Upper lobe of right lung (tissue), 1 donor: Measurements from ENCODE around the gene CCBE1. TPM values are rescaled to one million over a fixed set of nuclear protein-coding genes. Genes with fewer than 3 reads are reported as not detected.

Source experiments
- ATAC-seq: fragments of 200-7000 bp; cut with Tn5 transposase; one replicate; pipeline ENCODE4 v1.9.1; 2020; ENCODE audit warnings: mild to moderate bottlenecking, moderate library complexity
- DNase-seq: peaks from one replicate; pipeline ENCODE4 v3.0.0-alpha.2; 2020
- H3K27ac ChIP-seq: fragments of 200-600 bp; one replicate; pipeline ENCODE4 v1.8.0; 2022
- H3K27me3 ChIP-seq: fragments of 200-600 bp; one replicate; pipeline ENCODE4 v1.8.0; 2022; ENCODE audit warnings: mild to moderate bottlenecking
- H3K36me3 ChIP-seq: fragments of 200-600 bp; one replicate; pipeline ENCODE4 v1.8.0; 2022
- H3K4me1 ChIP-seq: fragments of 200-600 bp; one replicate; pipeline ENCODE4 v1.8.0; 2022
- H3K4me3 ChIP-seq: fragments of 200-600 bp; one replicate; pipeline ENCODE4 v1.8.0; 2022; ENCODE audit warnings: mild to moderate bottlenecking
- H3K9me3 ChIP-seq: fragments of 200-600 bp; one replicate; pipeline ENCODE4 v1.8.0; 2022
- intact Hi-C: fragments of 100-400 bp; cut with DNase I; formaldehyde crosslinking; loops from one replicate; pipeline ENCODE4 v1.11.0; 2022
- total RNA-seq: library from RNA; stranded (reverse); fragmentation: NEBNext Ultra II Directional; extraction: Animal tissue kit (Norgen Biotek cat#: 25700); gene quantifications from one replicate; pipeline ENCODE4 v1.2.1, GENCODE V29; 2021
- TF ChIP-seq, protein P1 (sequence below): fragments of 200-600 bp; IDR thresholded peaks from one replicate; pipeline ENCODE4 v1.8.0; 2022; ENCODE audit warnings: antibody characterized with exemption
- donor health status: DM: no; HTN: yes; CAD: no; lungs with severe emphysema.

Gene CCBE1
- total RNA-seq, 1 donor from 2014 or later, result 27.8 TPM

DNA sequence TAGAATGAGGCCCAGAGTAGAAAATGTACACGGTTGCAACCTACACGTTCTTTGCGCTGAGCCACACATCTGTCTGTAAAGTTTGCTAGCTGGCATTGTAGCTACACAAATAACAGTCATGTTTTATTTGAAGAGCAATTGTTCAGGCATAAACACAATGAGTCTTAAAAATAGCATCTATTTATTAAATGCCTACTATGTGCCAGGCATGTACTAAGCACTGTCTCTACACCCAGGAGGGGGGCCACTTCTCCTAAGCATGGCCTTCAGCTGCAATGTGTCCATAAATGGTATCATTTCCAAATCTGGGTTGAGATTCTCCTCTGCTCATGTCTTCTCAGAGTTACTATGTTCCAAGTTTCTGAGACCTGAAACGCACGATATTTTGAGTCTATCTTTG lies 182.1 kb downstream of the CCBE1 start:
- H3K9me3 ChIP-seq, result no peaks in the 10 kb centered on the region
- no peak overlapping the region for H3K27ac ChIP-seq
- H3K27me3 ChIP-seq, result no peaks in the 10 kb centered on the region
- no peak for DNase-seq
- ATAC-seq, result no peak
- H3K4me1 ChIP-seq, result peaks cover 46% of the 10 kb centered on the region
- TF ChIP-seq, protein P1, sequence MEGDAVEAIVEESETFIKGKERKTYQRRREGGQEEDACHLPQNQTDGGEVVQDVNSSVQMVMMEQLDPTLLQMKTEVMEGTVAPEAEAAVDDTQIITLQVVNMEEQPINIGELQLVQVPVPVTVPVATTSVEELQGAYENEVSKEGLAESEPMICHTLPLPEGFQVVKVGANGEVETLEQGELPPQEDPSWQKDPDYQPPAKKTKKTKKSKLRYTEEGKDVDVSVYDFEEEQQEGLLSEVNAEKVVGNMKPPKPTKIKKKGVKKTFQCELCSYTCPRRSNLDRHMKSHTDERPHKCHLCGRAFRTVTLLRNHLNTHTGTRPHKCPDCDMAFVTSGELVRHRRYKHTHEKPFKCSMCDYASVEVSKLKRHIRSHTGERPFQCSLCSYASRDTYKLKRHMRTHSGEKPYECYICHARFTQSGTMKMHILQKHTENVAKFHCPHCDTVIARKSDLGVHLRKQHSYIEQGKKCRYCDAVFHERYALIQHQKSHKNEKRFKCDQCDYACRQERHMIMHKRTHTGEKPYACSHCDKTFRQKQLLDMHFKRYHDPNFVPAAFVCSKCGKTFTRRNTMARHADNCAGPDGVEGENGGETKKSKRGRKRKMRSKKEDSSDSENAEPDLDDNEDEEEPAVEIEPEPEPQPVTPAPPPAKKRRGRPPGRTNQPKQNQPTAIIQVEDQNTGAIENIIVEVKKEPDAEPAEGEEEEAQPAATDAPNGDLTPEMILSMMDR, result no peak
- intact Hi-C loops, result no loop called here
- no peaks in the 10 kb centered on the region for H3K36me3 ChIP-seq
- H3K4me3 ChIP-seq, result no peak overlapping the region

DNA sequence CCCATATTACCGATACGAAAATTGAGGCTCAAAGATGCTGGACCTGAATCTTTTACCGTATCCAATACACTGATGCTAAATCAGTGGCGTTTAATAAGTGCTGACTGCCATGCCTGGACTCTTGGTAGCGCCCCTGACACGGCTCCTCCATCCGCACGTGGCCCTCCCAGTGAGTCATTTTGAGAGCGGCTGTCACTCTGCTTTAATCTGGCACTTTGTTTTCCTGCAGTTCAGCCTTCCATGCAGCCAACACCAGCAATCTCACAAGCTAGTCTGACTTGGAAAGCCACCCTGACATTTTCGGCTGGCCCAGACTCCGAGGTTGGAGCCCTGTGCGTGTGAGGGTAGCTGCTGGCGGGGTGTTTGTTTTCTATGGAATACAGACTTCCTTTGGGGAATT lies 183.0 kb downstream of the CCBE1 start:
- Histone ChIP-seq H3K4me3 (no peak overlapping the region), H3K27me3 (no peaks in the 10 kb centered on the region), H3K4me1 (peaks cover 46% of the 10 kb centered on the region), H3K27ac (peak overlapping the region; percentile 3), H3K9me3 (no peaks in the 10 kb centered on the region), H3K36me3 (no peaks in the 10 kb centered on the region)
- intact Hi-C loops, result no loop called here
- no peak for DNase-seq
- ATAC-seq, result peak; percentile 44
- TF ChIP-seq, protein P1, result no peak

DNA sequence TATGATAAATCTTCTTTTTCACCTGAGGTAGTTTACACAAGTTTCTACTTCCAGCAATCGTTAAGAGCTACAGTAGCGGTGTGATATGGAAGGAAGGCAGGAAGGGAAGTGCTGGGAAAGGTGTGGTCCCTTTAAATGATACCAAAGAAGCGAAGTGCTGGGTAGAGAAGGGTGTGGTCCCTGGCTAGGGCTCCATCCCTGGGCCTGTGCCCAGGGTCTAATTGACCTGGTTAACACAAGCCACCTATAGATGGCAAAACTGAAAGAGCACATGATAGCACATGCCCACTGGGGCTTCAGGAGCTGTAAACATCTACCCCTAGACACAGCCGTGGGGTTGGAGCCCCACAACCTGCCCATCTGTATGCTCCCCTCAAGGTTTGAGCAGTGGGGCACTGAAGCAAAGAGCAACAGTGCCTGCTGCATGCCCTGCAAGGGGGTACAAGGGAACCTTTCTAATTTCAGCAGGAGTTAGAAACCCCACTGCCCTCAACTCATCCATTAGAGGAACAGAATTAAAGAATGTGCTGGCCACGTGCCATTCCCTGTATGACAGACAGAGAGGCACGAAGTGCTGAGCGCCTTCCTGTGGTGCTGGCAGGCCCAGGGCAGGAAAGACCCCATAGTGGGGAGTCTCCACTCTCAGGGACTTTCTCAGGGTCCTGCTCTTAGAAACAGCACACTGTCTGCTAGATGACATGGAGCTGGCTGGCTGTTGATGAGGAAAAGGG lies 185.0 kb downstream of the CCBE1 start:
- no peak for ATAC-seq

DNA sequence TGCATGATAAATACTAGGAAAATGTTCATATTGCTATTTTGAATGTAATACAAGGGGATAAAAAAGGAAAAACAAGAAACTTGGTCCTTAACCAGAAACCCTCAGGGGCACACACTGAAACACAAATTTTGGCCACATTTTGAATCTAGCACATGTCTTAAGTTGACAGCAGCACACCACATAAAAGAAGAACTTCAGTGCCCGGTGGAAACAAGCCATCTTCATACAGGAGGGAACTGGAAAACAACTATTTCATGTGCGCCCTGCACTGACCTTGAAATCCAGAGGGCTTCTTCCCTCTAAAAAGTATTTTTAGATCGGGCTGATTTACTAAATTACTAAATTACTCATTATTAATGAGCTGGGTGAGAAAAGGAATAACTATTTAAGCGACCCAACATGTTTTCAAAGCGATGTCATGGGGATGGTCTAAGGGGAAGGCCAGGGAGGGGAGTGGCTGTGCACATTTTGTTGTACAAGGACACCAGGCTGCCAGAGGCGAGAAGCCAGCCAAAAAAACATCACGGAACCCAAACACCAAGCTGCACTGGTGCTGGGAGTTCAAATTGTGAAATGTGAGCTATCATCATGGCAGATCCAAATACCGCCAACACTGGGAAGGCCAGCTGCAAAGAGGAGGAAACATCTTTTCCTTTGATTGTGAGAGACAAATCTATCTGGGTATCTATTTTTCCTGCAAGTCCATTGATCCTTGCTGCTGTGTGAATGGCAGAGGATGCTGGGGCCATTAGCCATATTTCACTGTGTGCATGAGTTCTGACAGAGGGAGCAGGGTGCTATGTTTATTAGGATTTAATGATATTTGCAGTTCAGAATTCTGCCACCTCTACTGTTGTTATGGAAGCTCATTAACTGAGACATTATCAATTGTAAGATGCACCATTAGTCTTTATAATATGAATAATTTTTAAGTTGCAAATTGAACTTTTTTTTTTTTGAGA lies 187.5 kb downstream of the CCBE1 start:
- H3K9me3 ChIP-seq, result no peaks in the 10 kb centered on the region
- DNase-seq (no peak), ATAC-seq (peak; percentile 34)
- TF ChIP-seq, protein P1, result no peak
- H3K27me3 ChIP-seq, result no peaks in the 10 kb centered on the region
- peaks cover 24% of the 10 kb centered on the region for H3K4me1 ChIP-seq
- intact Hi-C loops, result no loop called here
- no peak overlapping the region for H3K4me3 ChIP-seq
- no peak overlapping the region for H3K27ac ChIP-seq
- no peaks in the 10 kb centered on the region for H3K36me3 ChIP-seq

More for the DNA sequence above, 185.0 kb downstream of the CCBE1 start:
- Histone ChIP-seq H3K9me3 (no peaks in the 10 kb centered on the region), H3K36me3 (no peaks in the 10 kb centered on the region), H3K27me3 (no peaks in the 10 kb centered on the region), H3K4me1 (peaks cover 44% of the 10 kb centered on the region), H3K27ac (no peak overlapping the region), H3K4me3 (no peak overlapping the region)
- DNase-seq, result no peak
- TF ChIP-seq, protein P1, result no peak
- intact Hi-C loops, result no loop called here

DNA sequence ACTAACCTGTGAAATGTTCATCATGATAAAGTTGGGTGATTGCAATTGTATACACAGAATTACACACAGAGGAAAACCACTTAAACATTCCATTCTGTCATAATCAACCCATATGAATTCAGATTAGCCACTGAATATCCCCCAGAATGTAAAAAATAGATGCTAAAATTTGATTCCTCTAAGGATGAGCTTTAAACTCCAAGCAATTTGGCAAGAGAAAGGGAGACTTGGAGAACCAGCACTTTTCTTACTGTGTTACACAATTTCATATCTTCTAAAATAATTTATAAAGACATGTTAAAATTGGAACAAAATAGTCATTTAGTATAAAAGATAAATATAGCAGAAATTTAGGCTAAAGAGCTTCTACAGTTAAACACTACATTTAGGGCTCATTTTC lies 191.9 kb downstream of the CCBE1 start:
- no peak for DNase-seq
- ATAC-seq, result no peak
- H3K9me3 ChIP-seq, result no peaks in the 10 kb centered on the region
- TF ChIP-seq, protein P1, result no peak
- H3K4me3 ChIP-seq, result no peak overlapping the region
- H3K27ac ChIP-seq, result no peak overlapping the region
- H3K36me3 ChIP-seq, result no peaks in the 10 kb centered on the region
- H3K4me1 ChIP-seq, result no peaks in the 10 kb centered on the region
- H3K27me3 ChIP-seq, result no peaks in the 10 kb centered on the region
- intact Hi-C loops, result no loop called here
